ENCODE data around the gene SPTSSA.
"Not testable (repeated sequence)": the region's sequence is repeated elsewhere in the genome, so short reads cannot be mapped to it uniquely, and the experiment has no call there.

The SPTSSA gene

DNA sequence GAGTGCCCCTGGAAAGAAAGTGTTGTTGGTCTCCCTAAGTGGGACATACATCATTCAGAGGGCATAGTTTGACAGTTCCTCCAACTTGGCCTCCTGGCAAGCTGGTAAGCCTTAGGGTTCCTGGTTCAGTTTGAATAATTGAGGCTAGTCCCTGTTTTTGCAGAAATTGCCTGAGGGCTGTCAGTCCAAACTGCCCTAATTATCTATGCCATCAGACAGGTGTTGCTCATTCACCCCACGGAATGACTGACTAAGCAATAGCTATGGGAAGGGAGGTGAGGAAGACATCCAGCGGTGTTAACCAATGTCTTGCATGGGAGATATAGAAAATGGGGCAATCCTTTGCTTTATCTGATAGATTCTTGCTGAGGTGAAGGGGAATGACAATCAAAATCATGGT lies 37.6 kb downstream of the SPTSSA start:
- no peaks in the 10 kb centered on the region for H3K4me1 ChIP-seq (ENCODE audit: control insufficient read depth, insufficient read depth, low read length)
- no peaks in the 10 kb centered on the region for H3K36me3 ChIP-seq (ENCODE audit: control insufficient read depth, insufficient read depth, low read length)
- no peak overlapping the region for H3K9ac ChIP-seq (ENCODE audit: low read depth, low read length)
- H3K9me3 ChIP-seq (ENCODE audit: control insufficient read depth, insufficient read depth, low read length), result peaks cover 9% of the 10 kb centered on the region
- no peak overlapping the region for H3K4me3 ChIP-seq (ENCODE audit: low read depth, low read length)
- H3K27me3 ChIP-seq (ENCODE audit: control insufficient read depth, insufficient read depth, low read length), result no peaks in the 10 kb centered on the region

DNA sequence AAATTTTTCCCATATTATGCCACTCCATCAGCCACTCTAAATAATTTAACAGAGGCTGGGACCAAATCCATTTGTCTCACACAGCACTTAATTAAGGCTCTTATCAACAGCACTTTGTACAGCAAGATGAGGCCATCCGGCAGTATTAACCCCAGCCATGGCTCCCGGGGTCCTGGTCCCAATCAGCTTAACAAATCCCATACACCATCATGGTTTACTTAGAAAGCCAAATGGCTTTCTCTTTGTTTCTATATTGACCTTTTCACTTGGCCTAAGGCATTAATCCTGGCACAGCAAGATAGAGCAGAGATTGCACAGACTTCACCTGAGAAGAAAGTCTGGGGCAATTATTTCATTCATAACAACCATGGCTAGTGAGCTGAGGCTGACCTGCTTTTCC lies 38.6 kb downstream of the SPTSSA start:
- Histone ChIP-seq H3K27me3 (ENCODE audit: control insufficient read depth, insufficient read depth, low read length) (no peaks in the 10 kb centered on the region), H3K4me1 (ENCODE audit: control insufficient read depth, insufficient read depth, low read length) (no peaks in the 10 kb centered on the region), H3K9ac (ENCODE audit: low read depth, low read length) (no peak overlapping the region), H3K4me3 (ENCODE audit: low read depth, low read length) (no peak overlapping the region), H3K36me3 (ENCODE audit: control insufficient read depth, insufficient read depth, low read length) (no peaks in the 10 kb centered on the region), H3K9me3 (ENCODE audit: control insufficient read depth, insufficient read depth, low read length) (peaks cover 9% of the 10 kb centered on the region)

DNA sequence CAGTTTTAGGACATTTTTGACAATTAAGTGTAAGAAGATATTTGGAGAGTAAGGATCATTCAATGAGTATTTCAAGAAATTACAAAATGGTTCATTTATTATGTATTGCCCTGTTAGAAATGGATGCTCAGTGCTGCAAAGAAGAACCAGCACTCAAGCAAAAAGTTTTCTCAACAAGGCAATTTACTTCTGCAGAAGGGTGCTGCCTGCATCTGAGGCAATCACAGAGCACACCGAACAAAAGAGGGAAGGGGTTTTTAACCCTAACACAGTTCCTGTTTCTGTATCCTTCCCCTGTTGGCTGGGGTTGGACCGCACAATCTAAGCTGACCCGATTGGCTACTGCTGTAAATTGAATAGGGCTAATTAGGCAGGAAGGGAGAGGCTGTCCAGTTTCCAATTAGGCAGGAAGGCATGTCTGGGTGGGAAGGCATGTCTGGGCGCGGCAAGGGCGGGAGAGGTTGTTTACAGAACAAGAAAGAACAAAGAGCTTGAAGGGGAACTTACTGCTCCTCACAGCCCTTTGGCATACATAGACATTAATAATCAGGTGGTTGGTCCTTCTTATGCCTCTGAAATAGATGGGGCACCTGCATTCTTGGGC lies 41.4 kb downstream of the SPTSSA start:
- Histone ChIP-seq H3K4me3 (ENCODE audit: low read depth, low read length) (no peak overlapping the region), H3K4me1 (ENCODE audit: control insufficient read depth, insufficient read depth, low read length) (no peaks in the 10 kb centered on the region), H3K9ac (ENCODE audit: low read depth, low read length) (no peak overlapping the region), H3K36me3 (ENCODE audit: control insufficient read depth, insufficient read depth, low read length) (no peaks in the 10 kb centered on the region), H3K27me3 (ENCODE audit: control insufficient read depth, insufficient read depth, low read length) (no peaks in the 10 kb centered on the region), H3K9me3 (ENCODE audit: control insufficient read depth, insufficient read depth, low read length) (peaks cover 9% of the 10 kb centered on the region)

DNA sequence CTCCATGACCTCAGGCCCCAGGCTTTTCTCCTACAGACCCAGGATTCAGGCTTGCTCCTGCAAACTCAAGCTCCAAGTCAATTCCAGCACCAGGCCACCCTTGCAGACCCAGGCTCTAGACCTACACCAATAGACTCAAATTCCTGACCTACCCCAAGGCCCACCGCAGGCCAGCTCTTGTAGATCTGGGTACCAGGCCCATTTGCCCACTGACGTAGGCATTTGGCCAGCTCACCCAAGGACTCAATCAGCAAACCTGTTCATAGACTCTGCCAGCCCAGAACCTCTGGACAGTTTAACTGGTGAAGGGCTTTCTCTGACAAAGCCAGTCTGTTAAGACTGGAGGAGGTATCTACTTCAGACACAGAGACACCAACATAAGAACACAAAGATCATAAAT lies 52.3 kb downstream of the SPTSSA start:
- Histone ChIP-seq H3K9me3 (ENCODE audit: control insufficient read depth, insufficient read depth, low read length) (no peaks in the 10 kb centered on the region), H3K36me3 (ENCODE audit: control insufficient read depth, insufficient read depth, low read length) (no peaks in the 10 kb centered on the region), H3K4me1 (ENCODE audit: control insufficient read depth, insufficient read depth, low read length) (no peaks in the 10 kb centered on the region), H3K9ac (ENCODE audit: low read depth, low read length) (no peak overlapping the region), H3K4me3 (ENCODE audit: low read depth, low read length) (no peak overlapping the region), H3K27me3 (ENCODE audit: control insufficient read depth, insufficient read depth, low read length) (no peaks in the 10 kb centered on the region)

DNA sequence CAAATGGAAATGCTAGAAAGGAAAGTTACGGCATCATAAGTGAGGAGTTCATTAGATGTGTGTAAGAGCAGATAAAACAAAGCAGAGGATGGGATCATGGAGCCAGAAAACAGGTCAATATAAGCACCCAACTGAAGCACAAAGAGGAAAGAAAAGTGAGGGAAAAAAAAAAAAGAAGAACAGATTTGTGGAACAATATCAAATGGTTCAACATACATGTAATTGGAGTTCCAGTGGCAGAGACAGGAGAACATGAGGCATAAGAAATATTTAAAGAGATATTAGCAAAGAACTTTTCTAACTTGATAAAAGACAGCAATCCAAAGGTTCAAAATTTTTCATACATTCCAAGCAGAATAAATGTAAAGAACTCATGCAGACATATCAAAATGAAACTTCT lies 54.1 kb downstream of the SPTSSA start:
- H3K9me3 ChIP-seq (ENCODE audit: control insufficient read depth, insufficient read depth, low read length), result no peaks in the 10 kb centered on the region
- no peaks in the 10 kb centered on the region for H3K27me3 ChIP-seq (ENCODE audit: control insufficient read depth, insufficient read depth, low read length)
- no peaks in the 10 kb centered on the region for H3K36me3 ChIP-seq (ENCODE audit: control insufficient read depth, insufficient read depth, low read length)
- no peak overlapping the region for H3K4me3 ChIP-seq (ENCODE audit: low read depth, low read length)
- H3K9ac ChIP-seq (ENCODE audit: low read depth, low read length), result no peak overlapping the region
- H3K4me1 ChIP-seq (ENCODE audit: control insufficient read depth, insufficient read depth, low read length), result no peaks in the 10 kb centered on the region

DNA sequence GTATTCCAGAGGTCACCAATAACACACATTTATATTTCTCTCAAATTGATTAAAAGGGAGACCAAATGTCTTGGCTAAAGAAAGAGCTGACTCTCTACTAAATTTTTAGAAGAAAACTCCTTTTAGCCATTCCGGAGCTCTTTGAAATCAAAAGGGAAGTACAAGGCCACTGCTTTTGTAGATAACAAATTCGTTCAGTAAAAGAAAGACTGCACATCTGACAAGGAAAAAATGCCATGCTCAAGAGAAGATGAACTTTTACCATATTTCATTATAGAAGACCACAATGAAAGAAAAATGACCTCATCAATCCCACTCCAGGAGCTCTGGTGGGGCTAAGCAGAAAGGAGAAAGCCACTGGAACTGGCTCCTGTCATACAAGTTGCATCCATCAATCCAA lies 57.6 kb downstream of the SPTSSA start:
- H3K27me3 ChIP-seq (ENCODE audit: control insufficient read depth, insufficient read depth, low read length), result no peaks in the 10 kb centered on the region
- H3K9me3 ChIP-seq (ENCODE audit: control insufficient read depth, insufficient read depth, low read length), result no peaks in the 10 kb centered on the region
- no peak overlapping the region for H3K4me3 ChIP-seq (ENCODE audit: low read depth, low read length)
- no peaks in the 10 kb centered on the region for H3K36me3 ChIP-seq (ENCODE audit: control insufficient read depth, insufficient read depth, low read length)
- H3K9ac ChIP-seq (ENCODE audit: low read depth, low read length), result no peak overlapping the region
- no peaks in the 10 kb centered on the region for H3K4me1 ChIP-seq (ENCODE audit: control insufficient read depth, insufficient read depth, low read length)

DNA sequence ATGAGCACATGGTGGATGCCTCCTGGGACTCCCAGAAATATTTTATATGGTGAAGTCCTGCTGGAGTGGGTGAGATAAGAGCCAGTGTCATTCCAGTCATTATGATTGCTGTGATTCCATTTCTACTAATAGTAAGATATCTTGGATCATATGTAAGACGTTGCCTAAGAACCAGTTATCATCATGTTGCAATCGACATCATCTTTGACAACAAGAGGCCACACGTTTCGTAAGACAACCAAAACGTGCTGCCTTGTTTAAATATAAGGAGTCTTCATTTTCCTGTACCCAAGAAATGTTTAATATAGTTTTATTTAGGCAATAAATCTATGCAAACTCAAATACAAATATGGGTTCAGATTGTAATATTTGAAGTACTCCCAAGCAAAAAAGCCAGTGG lies 58.4 kb downstream of the SPTSSA start:
- Histone ChIP-seq H3K4me1 (ENCODE audit: control insufficient read depth, insufficient read depth, low read length) (no peaks in the 10 kb centered on the region), H3K36me3 (ENCODE audit: control insufficient read depth, insufficient read depth, low read length) (no peaks in the 10 kb centered on the region), H3K9me3 (ENCODE audit: control insufficient read depth, insufficient read depth, low read length) (no peaks in the 10 kb centered on the region), H3K27me3 (ENCODE audit: control insufficient read depth, insufficient read depth, low read length) (no peaks in the 10 kb centered on the region), H3K9ac (ENCODE audit: low read depth, low read length) (no peak overlapping the region), H3K4me3 (ENCODE audit: low read depth, low read length) (no peak overlapping the region)

DNA sequence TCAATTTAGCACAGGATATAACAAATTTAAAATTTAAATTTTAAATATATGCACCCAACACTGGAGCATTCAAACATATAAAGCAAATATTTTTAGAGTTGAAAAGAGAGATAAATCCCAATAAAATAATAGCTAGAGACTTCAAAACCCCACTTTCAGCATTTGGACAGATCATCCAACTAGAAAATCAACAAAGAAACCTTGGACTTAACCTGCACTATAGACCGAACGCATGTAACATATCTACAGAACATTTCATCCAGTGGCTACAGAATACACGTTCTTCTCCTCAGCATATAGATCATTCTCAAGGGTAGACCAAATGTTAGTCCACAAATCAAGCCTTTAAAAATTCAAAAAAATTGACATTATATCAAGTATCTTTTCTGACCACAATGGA lies 64.0 kb downstream of the SPTSSA start:
- Histone ChIP-seq H3K36me3 (ENCODE audit: control insufficient read depth, insufficient read depth, low read length) (no peaks in the 10 kb centered on the region), H3K27me3 (ENCODE audit: control insufficient read depth, insufficient read depth, low read length) (no peaks in the 10 kb centered on the region), H3K9ac (ENCODE audit: low read depth, low read length) (no peak overlapping the region), H3K4me1 (ENCODE audit: control insufficient read depth, insufficient read depth, low read length) (no peaks in the 10 kb centered on the region), H3K9me3 (ENCODE audit: control insufficient read depth, insufficient read depth, low read length) (no peaks in the 10 kb centered on the region), H3K4me3 (ENCODE audit: low read depth, low read length) (no peak overlapping the region)

DNA sequence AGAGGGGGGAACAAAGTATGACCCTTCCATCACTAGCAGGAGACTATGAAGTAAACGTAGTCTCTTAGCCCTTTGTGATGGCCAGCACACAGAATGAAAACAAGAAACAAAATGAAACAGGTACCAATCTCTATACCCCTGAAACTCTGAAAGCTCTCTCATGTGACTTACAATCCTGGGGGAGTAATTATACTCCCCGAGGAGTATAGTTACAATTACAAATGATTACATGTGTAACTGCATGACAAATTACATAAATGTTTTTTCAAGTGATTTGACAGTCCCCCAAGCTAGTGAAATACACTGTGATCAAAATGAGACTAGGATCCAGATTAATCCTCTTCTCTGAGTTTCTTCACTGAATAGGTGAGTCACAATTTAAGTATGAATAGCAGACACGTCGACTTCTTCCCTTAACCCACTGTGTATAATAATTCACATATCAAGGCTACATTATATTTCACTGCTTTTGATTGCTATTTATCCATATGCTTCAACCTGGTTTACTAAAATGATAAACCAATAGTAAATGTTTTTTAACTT lies 74.0 kb downstream of the SPTSSA start:
- H3K4me3 ChIP-seq (ENCODE audit: low read depth, low read length), result no peak overlapping the region
- no peaks in the 10 kb centered on the region for H3K9me3 ChIP-seq (ENCODE audit: control insufficient read depth, insufficient read depth, low read length)
- H3K4me1 ChIP-seq (ENCODE audit: control insufficient read depth, insufficient read depth, low read length), result no peaks in the 10 kb centered on the region
- H3K36me3 ChIP-seq (ENCODE audit: control insufficient read depth, insufficient read depth, low read length), result no peaks in the 10 kb centered on the region
- no peak overlapping the region for H3K9ac ChIP-seq (ENCODE audit: low read depth, low read length)
- H3K27me3 ChIP-seq (ENCODE audit: control insufficient read depth, insufficient read depth, low read length), result no peaks in the 10 kb centered on the region

DNA sequence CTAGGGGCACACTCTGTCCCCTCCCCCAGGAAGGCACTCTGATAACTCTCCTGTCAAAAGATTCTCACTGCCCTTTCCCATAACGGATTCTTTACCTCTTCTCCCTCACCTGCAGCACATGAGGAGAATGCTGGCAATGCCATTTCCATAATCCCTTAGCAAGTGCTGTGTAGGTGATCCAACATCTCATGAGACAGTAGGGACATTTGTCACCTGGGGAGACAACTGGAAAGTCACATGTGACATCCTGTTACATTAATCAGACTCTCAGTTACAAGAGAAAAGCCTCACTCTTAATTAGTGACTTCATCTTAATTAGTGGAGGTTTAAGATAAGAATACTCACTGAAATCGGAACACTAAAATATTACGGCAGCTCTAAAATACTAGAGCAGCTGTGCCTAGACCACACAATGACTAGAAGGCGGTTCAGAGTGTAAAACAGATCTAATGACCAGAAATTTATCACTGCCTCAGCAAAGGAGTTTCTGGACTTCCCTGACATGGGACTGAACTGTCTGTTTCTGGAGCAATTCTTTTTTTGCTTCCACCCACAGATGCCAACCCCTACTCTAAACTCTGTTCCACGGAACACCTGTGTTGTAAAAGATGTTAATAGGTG lies 75.1 kb downstream of the SPTSSA start:
- no peak overlapping the region for H3K4me3 ChIP-seq (ENCODE audit: low read depth, low read length)
- H3K9me3 ChIP-seq (ENCODE audit: control insufficient read depth, insufficient read depth, low read length), result no peaks in the 10 kb centered on the region
- no peaks in the 10 kb centered on the region for H3K36me3 ChIP-seq (ENCODE audit: control insufficient read depth, insufficient read depth, low read length)
- H3K9ac ChIP-seq (ENCODE audit: low read depth, low read length), result no peak overlapping the region
- no peaks in the 10 kb centered on the region for H3K27me3 ChIP-seq (ENCODE audit: control insufficient read depth, insufficient read depth, low read length)
- H3K4me1 ChIP-seq (ENCODE audit: control insufficient read depth, insufficient read depth, low read length), result no peaks in the 10 kb centered on the region

DNA sequence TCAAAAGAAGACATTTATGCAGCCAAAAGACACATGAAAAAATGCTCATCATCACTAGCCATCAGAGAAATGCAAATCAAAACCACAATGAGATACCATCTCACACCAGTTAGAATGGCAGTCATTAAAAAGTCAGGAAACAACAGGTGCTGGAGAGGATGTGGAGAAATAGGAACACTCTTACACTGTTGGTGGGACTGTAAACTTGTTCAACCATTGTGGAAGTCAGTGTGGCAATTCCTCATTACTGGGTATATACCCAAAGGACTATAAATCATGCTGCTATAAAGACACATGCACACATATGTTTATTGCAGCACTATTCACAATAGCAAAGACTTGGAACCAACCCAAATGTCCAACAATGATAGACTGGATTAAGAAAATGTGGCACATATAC lies 76.2 kb downstream of the SPTSSA start:
- not testable (repeated sequence) for H3K4me3 ChIP-seq (ENCODE audit: low read depth, low read length); H3K27me3 ChIP-seq (ENCODE audit: control insufficient read depth, insufficient read depth, low read length); H3K36me3 ChIP-seq (ENCODE audit: control insufficient read depth, insufficient read depth, low read length); H3K9me3 ChIP-seq (ENCODE audit: control insufficient read depth, insufficient read depth, low read length); H3K4me1 ChIP-seq (ENCODE audit: control insufficient read depth, insufficient read depth, low read length); H3K9ac ChIP-seq (ENCODE audit: low read depth, low read length)

DNA sequence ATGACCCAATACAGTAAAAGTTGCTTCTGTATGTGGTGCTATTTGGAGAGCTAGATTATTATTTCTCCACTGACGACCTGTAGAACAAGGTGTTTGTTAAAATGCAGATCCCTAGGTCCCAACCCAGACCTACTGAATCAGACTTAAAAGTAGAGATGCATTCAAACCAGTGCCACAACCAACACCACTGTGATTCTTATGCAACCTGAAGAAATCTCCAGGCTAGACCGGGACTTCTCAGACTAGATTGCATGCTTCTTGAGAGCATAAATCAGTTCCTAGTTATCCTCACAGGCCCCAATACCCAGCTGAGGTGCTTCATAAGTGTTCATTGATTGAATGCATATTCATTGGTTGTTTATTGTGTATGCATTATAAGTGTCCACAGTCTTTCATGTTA lies 78.2 kb downstream of the SPTSSA start:
- Histone ChIP-seq H3K9ac (ENCODE audit: low read depth, low read length) (no peak overlapping the region), H3K4me1 (ENCODE audit: control insufficient read depth, insufficient read depth, low read length) (no peaks in the 10 kb centered on the region), H3K36me3 (ENCODE audit: control insufficient read depth, insufficient read depth, low read length) (no peaks in the 10 kb centered on the region)

More for the DNA sequence above, 78.2 kb downstream of the SPTSSA start:
- no peaks in the 10 kb centered on the region for H3K27me3 ChIP-seq (ENCODE audit: control insufficient read depth, insufficient read depth, low read length)
- H3K9me3 ChIP-seq (ENCODE audit: control insufficient read depth, insufficient read depth, low read length), result no peaks in the 10 kb centered on the region
- no peak overlapping the region for H3K4me3 ChIP-seq (ENCODE audit: low read depth, low read length)
